ENCODE measurements around the gene C6orf132.

- TF ChIP-seq EZH2 (optimal IDR thresholded peaks at IDR 0.05; ENCODE audit: low read depth, low read length): no peak
- no peak for TF ChIP-seq CTCF (IDR thresholded peaks at IDR 0.05; ENCODE audit: low read length)
- no peak for TF ChIP-seq EZH2phosphoT487 (IDR thresholded peaks at IDR 0.05; ENCODE audit: low read length)
These were observed 43.2 kb upstream of the C6orf132 start for GRCh38 chr6:42185597-42185996.

All from MM.1S (cell line).